CD4-positive, alpha-beta T cell (primary cell): ENCODE results near the gene NETO2. TPM values are rescaled to one million over a fixed set of nuclear protein-coding genes. Genes with fewer than 3 reads are reported as not detected.

ENCODE experiments used
- ATAC-seq: fragments of 200-7000 bp; cut with Tn5 transposase; one replicate; pipeline ENCODE4 v1.10.0; 2022; ENCODE audit warnings: mild to moderate bottlenecking; ENCODE audit not compliant: poor library complexity
- CTCF ChIA-PET: fragments of 350-600 bp; sonication (Branson Sonifier 250); formaldehyde crosslinking; loops from one replicate; lab custom pipeline; 2021; ENCODE audit warnings: antibody characterized with exemption, inconsistent platforms; lab: Charles Lee
- POLR2A ChIA-PET: fragments of 350-600 bp; sonication (Branson Sonifier 250); formaldehyde crosslinking; loops from one replicate; lab custom pipeline; 2021; ENCODE audit warnings: antibody characterized with exemption, inconsistent platforms; lab: Charles Lee
- DNase-seq, 14 experiments: peaks; one replicate each; pipeline ENCODE4 v3.0.0-alpha.2; 2013 to 2020; ENCODE audit warnings: mixed read lengths in 2 of 14
- H3K27ac ChIP-seq, 2 donors: one replicate each; pipeline versions ENCODE4 v1.5.1 to v1.7.0; 2013; ENCODE audit warnings: low read length in 2 of 2, low read depth in 1 of 2, mild to moderate bottlenecking in 1 of 2
- H3K27me3 ChIP-seq, 2 experiments: 1 replicate in 1 of 2; 2 replicates in 1 of 2; pipeline versions ENCODE4 v1.6.1 to v1.7.0; 2013; ENCODE audit warnings: low read length in 2 of 2, control low read depth in 1 of 2, mild to moderate bottlenecking in 1 of 2, moderate library complexity in 1 of 2; ENCODE audit not compliant: insufficient read depth in 2 of 2, control insufficient read depth in 1 of 2
- H3K36me3 ChIP-seq: one replicate; pipeline ENCODE4 v1.6.1; 2013; ENCODE audit warnings: low read length, control low read depth; ENCODE audit not compliant: insufficient read depth
- H3K4me1 ChIP-seq: one replicate; pipeline ENCODE4 v1.6.1; 2013; ENCODE audit warnings: low read length, control low read depth; ENCODE audit not compliant: insufficient read depth
- H3K4me3 ChIP-seq: one replicate; pipeline ENCODE4 v1.5.1; 2013; ENCODE audit warnings: mild to moderate bottlenecking, low read length, moderate library complexity
- H3K9me3 ChIP-seq, 2 experiments: 1 replicate in 1 of 2; 2 replicates in 1 of 2; pipeline versions ENCODE4 v1.6.1 to v1.7.0; 2013; ENCODE audit warnings: low read length in 2 of 2, mild to moderate bottlenecking in 2 of 2, control low read depth in 1 of 2, moderate library complexity in 1 of 2; ENCODE audit not compliant: control insufficient read depth in 1 of 2, insufficient read depth in 1 of 2
- H3K27ac Mint-ChIP-seq: one replicate; pipeline ENCODE4 v1.8.0; 2020; ENCODE audit warnings: mixed read lengths
- H3K27me3 Mint-ChIP-seq: one replicate; pipeline ENCODE4 v1.8.0; 2021; ENCODE audit warnings: mixed read lengths
- H3K36me3 Mint-ChIP-seq: one replicate; pipeline ENCODE4 v1.8.0; 2021; ENCODE audit warnings: low read depth, mixed read lengths
- H3K4me1 Mint-ChIP-seq: one replicate; pipeline ENCODE4 v1.8.0; 2021; ENCODE audit warnings: low read depth, mixed read lengths
- H3K4me3 Mint-ChIP-seq: one replicate; pipeline ENCODE4 v1.8.0; 2020; ENCODE audit warnings: mild to moderate bottlenecking, mixed read lengths
- H3K9me3 Mint-ChIP-seq: one replicate; pipeline ENCODE4 v1.8.0; 2020; ENCODE audit warnings: mixed read lengths
- CTCF ChIP-seq: fragments of 200-600 bp; IDR thresholded peaks from one replicate; pipeline ENCODE4 v1.8.0; 2022; ENCODE audit warnings: antibody characterized with exemption, mild to moderate bottlenecking
- intact Hi-C, 2 experiments: fragments of 100-400 bp; cut with DNase I in 1 of 2; cut with micrococcal nuclease in 1 of 2; formaldehyde crosslinking; loops; one replicate each; pipeline versions ENCODE4 v1.15.1 to v1.9.0; 2023 to 2025; cut with DNase I, micrococcal nuclease
- total RNA-seq, 174 experiments: library from RNA in 2 of 174; stranded (reverse) in 2 of 174; gene quantifications; one replicate each; pipeline ENCODE4 v1.2.3 and lab custom pipeline; 2021 to 2026

Gene NETO2
- total RNA-seq, 2 experiments from 2014 or later: 1.8 to 1.9 TPM

GRCh38 chr16:47136099-47136842 is 7.5 kb downstream of the NETO2 start:
- no peaks in the 10 kb centered on the region for H3K9me3 Mint-ChIP-seq
- no peak overlapping the region for H3K27ac ChIP-seq
- TF ChIP-seq CTCF: no peak
- ATAC-seq: peak; percentile 74
- intact Hi-C loops: no loop called here
- H3K4me1 ChIP-seq: peaks cover 3% of the 10 kb centered on the region
- POLR2A ChIA-PET: interaction anchor here (1.2 kb wide), 1 partner anchor 163 kb away, joined by 5 read pairs; the partner anchor contains the start of gene DNAJA2
- CTCF ChIA-PET: interaction anchor here (0.7 to 1.3 kb wide), 2 partner anchors 98 to 325 kb away, joined by 3 to 4 read pairs; partner anchors contain the start of gene PHKB
- no peaks in the 10 kb centered on the region for H3K27me3 Mint-ChIP-seq
- no peaks in the 10 kb centered on the region for H3K36me3 Mint-ChIP-seq
- H3K9me3 ChIP-seq: no peaks in the 10 kb centered on the region
- no peak overlapping the region for H3K4me3 ChIP-seq
- H3K27ac Mint-ChIP-seq: no peak overlapping the region
- peaks cover 4% of the 10 kb centered on the region for H3K4me1 Mint-ChIP-seq
- no peaks in the 10 kb centered on the region for H3K27me3 ChIP-seq
- DNase-seq: peak in 3 of 14 experiments; percentile 28 to 48 (median 40)
- H3K4me3 Mint-ChIP-seq: no peak overlapping the region
- no peaks in the 10 kb centered on the region for H3K36me3 ChIP-seq

GRCh38 chr16:47134550-47134949 is 9.2 kb downstream of the NETO2 start:
- ChIA-PET CTCF (no interaction called here), POLR2A (no interaction called here)
- Mint-ChIP-seq H3K36me3 (no peaks in the 10 kb centered on the region), H3K27me3 (no peaks in the 10 kb centered on the region), H3K27ac (no peak overlapping the region), H3K4me3 (no peak overlapping the region), H3K9me3 (no peaks in the 10 kb centered on the region), H3K4me1 (peaks cover 4% of the 10 kb centered on the region)
- DNase-seq: no peak
- TF ChIP-seq CTCF: no peak
- H3K27ac ChIP-seq: no peak overlapping the region
- H3K27me3 ChIP-seq: no peaks in the 10 kb centered on the region
- peaks cover 3% of the 10 kb centered on the region for H3K4me1 ChIP-seq
- intact Hi-C loops: no loop called here
- H3K9me3 ChIP-seq: no peaks in the 10 kb centered on the region
- H3K4me3 ChIP-seq: no peak overlapping the region
- no peak for ATAC-seq
- no peaks in the 10 kb centered on the region for H3K36me3 ChIP-seq

- no peak overlapping the region for H3K4me3 ChIP-seq
- peaks cover 3% of the 10 kb centered on the region for H3K27me3 Mint-ChIP-seq
- H3K9me3 ChIP-seq: no peaks in the 10 kb centered on the region
- no peaks in the 10 kb centered on the region for H3K27me3 ChIP-seq
- no peak overlapping the region for H3K4me3 Mint-ChIP-seq
- TF ChIP-seq CTCF: no peak
- peak in 1 of 14 experiments; percentile 14 for DNase-seq
- peaks cover 3% of the 10 kb centered on the region for H3K4me1 ChIP-seq
- intact Hi-C loops: no loop called here
- H3K36me3 Mint-ChIP-seq: no peaks in the 10 kb centered on the region
- no peaks in the 10 kb centered on the region for H3K4me1 Mint-ChIP-seq
- no peak overlapping the region for H3K27ac ChIP-seq
- CTCF ChIA-PET: interaction anchor here (1.2 to 1.6 kb wide), 2 partner anchors 12 to 22 kb away, joined by 3 read pairs; partner anchors contain the start of gene NETO2
- peak; percentile 37 for ATAC-seq
- no peak overlapping the region for H3K27ac Mint-ChIP-seq
- no peaks in the 10 kb centered on the region for H3K36me3 ChIP-seq
- no peaks in the 10 kb centered on the region for H3K9me3 Mint-ChIP-seq
- POLR2A ChIA-PET: no interaction called here
Measured at GRCh38 chr16:47132308-47132707, 11.4 kb downstream of the NETO2 start.
